Hair follicle dermal papilla cell (primary cell): Measurements from ENCODE around the gene LRRD1. TPM values are rescaled to one million over a fixed set of nuclear protein-coding genes. Genes with fewer than 3 reads are reported as not detected.

ENCODE experiments used
- small RNA-seq: library from RNA; depleted of rRNA; stranded (forward); fragments of <200 nt; gene quantifications from one replicate; pipeline ENCODE3, GENCODE V24; 2012
- total RNA-seq: library from RNA; depleted of rRNA; stranded (reverse); fragments of >200 nt; gene quantifications from 2 replicates; pipeline ENCODE4 v1.2.3, GENCODE V29; 2012

Gene LRRD1
- total RNA-seq: 0.16 TPM in 1 of 2 replicates, not detected in the other

GRCh38 chr7:92178928-92179924, at the start of gene LRRD1:
Gene LRRD1 (minus strand): TSS chr7:92179142. CDS start chr7:92165202, 13,940 bp downstream.

GRCh38 chr7:92134271-92135051, 44.5 kb downstream of the LRRD1 start, which contains the start of gene CYP51A1:
Gene CYP51A1 (minus strand): TSS chr7:92134477. CDS start chr7:92134364, 113 bp downstream.

Small RNA genes within 50 kb of the gene (small RNA-seq; reads per million reads assigned to genes)
- gene MIR1285-1 (1.6 reads per million, percentile 37 among the genes with 10 or more reads in this experiment), gene RF00019 (not detected)

Other genes starting within 250 kb of the LRRD1 start
- gene AKAP9, start 238.3 kb downstream of the LRRD1 start, total RNA-seq: 35.7 and 46.1 TPM in 2 replicates
- gene CYP51A1, start 44.7 kb downstream of the LRRD1 start, total RNA-seq: 252 and 270 TPM in 2 replicates
- gene KRIT1, start 66.8 kb upstream of the LRRD1 start, total RNA-seq: 49.3 and 56.3 TPM in 2 replicates
- gene ANKIB1, start 66.8 kb upstream of the LRRD1 start, total RNA-seq: 66.3 and 71.7 TPM in 2 replicates